HFFc6 (cell line): ENCODE measurements around the gene MMP24. TPM values are rescaled to one million over a fixed set of nuclear protein-coding genes. Genes with fewer than 3 reads are reported as not detected.
"Not testable (repeated sequence)": the region's sequence is repeated elsewhere in the genome, so short reads cannot be mapped to it uniquely, and the experiment has no call there.

ENCODE experiments used
- DNase-seq: peaks from one replicate; pipeline ENCODE4 v3.0.0-alpha.2; 2018
- H3K27ac Mint-ChIP-seq: 2 replicates; pipeline ENCODE4 v1.8.0; 2020; ENCODE audit warnings: mild to moderate bottlenecking, mixed read lengths
- H3K27me3 Mint-ChIP-seq: 2 replicates; pipeline ENCODE4 v1.8.0; 2021; ENCODE audit warnings: mild to moderate bottlenecking, moderate library complexity, mixed read lengths; ENCODE audit not compliant: insufficient read depth
- H3K36me3 Mint-ChIP-seq: 2 replicates; pipeline ENCODE4 v1.8.0; 2021; ENCODE audit warnings: low read depth, mixed read lengths
- H3K4me1 Mint-ChIP-seq: 2 replicates; pipeline ENCODE4 v1.8.0; 2020; ENCODE audit warnings: low read depth, mixed read lengths
- H3K4me3 Mint-ChIP-seq: 2 replicates; pipeline ENCODE4 v1.8.0; 2020; ENCODE audit warnings: mild to moderate bottlenecking, moderate library complexity, mixed read lengths
- H3K9me3 Mint-ChIP-seq: 2 replicates; pipeline ENCODE4 v1.8.0; 2020; ENCODE audit warnings: mild to moderate bottlenecking, mixed read lengths
- CTCF ChIP-seq: fragments of 200-600 bp; sonication (generic); IDR thresholded peaks from 2 replicates; pipeline ENCODE4 v1.5.0; 2021; ENCODE audit warnings: antibody characterized with exemption, mild to moderate bottlenecking
- total RNA-seq, 6 experiments: library from RNA; stranded (reverse); fragmentation: NEBNext Ultra II Directional; extraction: Animal tissue kit (Norgen Biotek cat#: 25700); gene quantifications; 2 replicates in 1 of 6; 3 replicates in 5 of 6; pipeline ENCODE4 v1.2.3, GENCODE V29; 2021

Gene MMP24
- total RNA-seq, 6 experiments from 2014 or later: 0.48 to 1.2 (median 0.65) TPM

GRCh38 chr20:35312318-35312717 lies 85.8 kb downstream of the MMP24 start:
- no peaks in the 10 kb centered on the region for H3K9me3 Mint-ChIP-seq

GRCh38 chr20:35314816-35315631 lies 88.5 kb downstream of the MMP24 start:
- H3K4me3 Mint-ChIP-seq: no peak overlapping the region
- TF ChIP-seq CTCF: no peak
- no peaks in the 10 kb centered on the region; the same call in 1 of the 2 replicates for H3K27me3 Mint-ChIP-seq
- H3K27ac Mint-ChIP-seq: peak overlapping the region; percentile 70
- H3K9me3 Mint-ChIP-seq: no peaks in the 10 kb centered on the region
- peaks cover 81% of the 10 kb centered on the region for H3K4me1 Mint-ChIP-seq
- H3K36me3 Mint-ChIP-seq: peaks cover 13% of the 10 kb centered on the region
- DNase-seq: no peak

More at GRCh38 chr20:35312318-35312717, 85.8 kb downstream of the MMP24 start:
- H3K4me3 Mint-ChIP-seq: peak overlapping the region; percentile 64
- peaks cover 80% of the 10 kb centered on the region for H3K4me1 Mint-ChIP-seq
- DNase-seq: peak; percentile 79
- H3K27ac Mint-ChIP-seq: peak overlapping the region; percentile 83
- H3K27me3 Mint-ChIP-seq: no peaks in the 10 kb centered on the region
- peaks cover 20% of the 10 kb centered on the region for H3K36me3 Mint-ChIP-seq
- no peak for TF ChIP-seq CTCF

- peak; percentile 48 for DNase-seq
- H3K4me3 Mint-ChIP-seq, H3K27me3 Mint-ChIP-seq, H3K9me3 Mint-ChIP-seq: not testable (repeated sequence)
- H3K27ac Mint-ChIP-seq: peak overlapping the region; percentile 70
- H3K36me3 Mint-ChIP-seq: peaks cover 12% of the 10 kb centered on the region
- H3K4me1 Mint-ChIP-seq: peaks cover 84% of the 10 kb centered on the region
Observed at GRCh38 chr20:35315632-35316020, 89.1 kb downstream of the MMP24 start.

GRCh38 chr20:35316086-35316485 lies 89.6 kb downstream of the MMP24 start:
- Mint-ChIP-seq H3K27ac (peak overlapping the region; percentile 70), H3K4me1 (peaks cover 84% of the 10 kb centered on the region), H3K4me3 (no peak overlapping the region), H3K27me3 (no peaks in the 10 kb centered on the region; the same call in none of the 2 replicates), H3K36me3 (peaks cover 16% of the 10 kb centered on the region), H3K9me3 (no peaks in the 10 kb centered on the region)
- TF ChIP-seq CTCF: no peak
- DNase-seq: no peak

- H3K27me3 Mint-ChIP-seq: no peaks in the 10 kb centered on the region; the same call in none of the 2 replicates
- peaks cover 77% of the 10 kb centered on the region for H3K4me1 Mint-ChIP-seq
- H3K27ac Mint-ChIP-seq: peak overlapping the region; percentile 89
- no peaks in the 10 kb centered on the region for H3K9me3 Mint-ChIP-seq
- H3K4me3 Mint-ChIP-seq: no peak overlapping the region; the same call in 1 of the 2 replicates
- TF ChIP-seq CTCF: no peak
- no peak for DNase-seq
- H3K36me3 Mint-ChIP-seq: peaks cover 15% of the 10 kb centered on the region
Observed at GRCh38 chr20:35317416-35318210, 91.1 kb downstream of the MMP24 start.
